ENCODE data around the gene MEN1.
A peak's percentile ranks its signal among the peaks of the same experiment; 100 is the strongest.
"Not testable (repeated sequence)": the region's sequence is repeated elsewhere in the genome, so short reads cannot be mapped to it uniquely, and the experiment has no call there.

The MEN1 gene

DNA sequence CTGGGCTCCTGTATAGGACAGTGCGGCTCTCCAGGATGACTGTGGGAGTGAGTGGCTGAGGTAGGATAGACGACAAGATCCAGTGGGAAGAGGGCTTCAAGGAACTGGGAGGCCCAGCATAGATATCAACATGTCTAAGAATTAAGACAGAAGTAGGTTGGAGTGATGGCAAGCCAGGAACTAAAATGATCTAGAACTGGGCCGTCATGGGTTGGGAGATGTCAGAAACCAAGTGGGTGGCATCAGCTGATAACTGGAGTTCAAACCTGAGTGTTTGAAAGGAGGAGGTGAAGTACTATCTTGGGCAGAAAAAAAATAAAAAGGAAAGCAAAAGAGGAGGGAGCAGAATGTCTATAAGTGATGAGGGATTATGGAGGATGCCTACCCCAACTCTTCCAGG lies 7.1 kb upstream of the MEN1 start:
- in situ Hi-C loops (cut with HindIII; ENCODE audit: low sequenced_read_pairs), result no loop called here
- TF ChIP-seq, protein P1, sequence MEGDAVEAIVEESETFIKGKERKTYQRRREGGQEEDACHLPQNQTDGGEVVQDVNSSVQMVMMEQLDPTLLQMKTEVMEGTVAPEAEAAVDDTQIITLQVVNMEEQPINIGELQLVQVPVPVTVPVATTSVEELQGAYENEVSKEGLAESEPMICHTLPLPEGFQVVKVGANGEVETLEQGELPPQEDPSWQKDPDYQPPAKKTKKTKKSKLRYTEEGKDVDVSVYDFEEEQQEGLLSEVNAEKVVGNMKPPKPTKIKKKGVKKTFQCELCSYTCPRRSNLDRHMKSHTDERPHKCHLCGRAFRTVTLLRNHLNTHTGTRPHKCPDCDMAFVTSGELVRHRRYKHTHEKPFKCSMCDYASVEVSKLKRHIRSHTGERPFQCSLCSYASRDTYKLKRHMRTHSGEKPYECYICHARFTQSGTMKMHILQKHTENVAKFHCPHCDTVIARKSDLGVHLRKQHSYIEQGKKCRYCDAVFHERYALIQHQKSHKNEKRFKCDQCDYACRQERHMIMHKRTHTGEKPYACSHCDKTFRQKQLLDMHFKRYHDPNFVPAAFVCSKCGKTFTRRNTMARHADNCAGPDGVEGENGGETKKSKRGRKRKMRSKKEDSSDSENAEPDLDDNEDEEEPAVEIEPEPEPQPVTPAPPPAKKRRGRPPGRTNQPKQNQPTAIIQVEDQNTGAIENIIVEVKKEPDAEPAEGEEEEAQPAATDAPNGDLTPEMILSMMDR (IDR thresholded peaks at IDR 0.05; ENCODE audit: low read depth, low read length), result no peak
- no peak for DNase-seq (ENCODE audit: low read depth, low spot score)
- H3K4me3 ChIP-seq (ENCODE audit: low read depth, low read length), result no peak overlapping the region

GRCh38 chr11:64815433-64815832 lies 5.1 kb upstream of the MEN1 start:
- in situ Hi-C loops (cut with HindIII; ENCODE audit: low sequenced_read_pairs); H3K4me3 ChIP-seq (ENCODE audit: low read depth, low read length): not testable (repeated sequence)

DNA sequence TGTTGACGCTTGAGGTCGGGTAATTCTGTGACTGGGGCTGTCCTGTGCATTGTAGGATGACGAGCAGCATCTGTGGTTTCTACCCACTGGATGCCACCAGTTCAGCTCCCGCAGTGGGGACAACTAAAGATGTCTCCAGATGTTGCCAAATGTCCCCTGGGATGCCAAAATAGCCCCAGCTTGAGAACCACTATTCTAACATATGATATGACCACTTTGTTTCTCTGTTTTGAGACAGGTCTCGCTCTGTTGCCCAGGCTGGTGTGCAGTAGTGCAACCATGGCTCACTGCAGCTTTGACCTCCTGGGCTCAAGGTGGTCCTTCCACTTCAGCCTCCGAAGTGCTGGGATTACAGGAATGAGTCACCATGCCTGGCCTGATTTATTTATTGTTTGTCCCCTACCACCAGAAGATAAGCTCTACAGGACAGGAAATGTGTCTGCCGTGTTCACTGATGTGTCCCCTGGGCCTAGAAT lies 4.4 kb upstream of the MEN1 start:
- H3K4me3 ChIP-seq (ENCODE audit: low read depth, low read length), result no peak overlapping the region
- TF ChIP-seq, protein P1 (IDR thresholded peaks at IDR 0.05; ENCODE audit: low read depth, low read length), result no peak
- DNase-seq (ENCODE audit: low read depth, low spot score), result no peak
- in situ Hi-C loops (cut with HindIII; ENCODE audit: low sequenced_read_pairs), result no loop called here

More at GRCh38 chr11:64815433-64815832, 5.1 kb upstream of the MEN1 start:
- not testable (repeated sequence) for DNase-seq (ENCODE audit: low read depth, low spot score)

GRCh38 chr11:64813826-64814225 lies 3.5 kb upstream of the MEN1 start:
- TF ChIP-seq, protein P1 (IDR thresholded peaks at IDR 0.05; ENCODE audit: low read depth, low read length), result no peak
- in situ Hi-C loops (cut with HindIII; ENCODE audit: low sequenced_read_pairs), result no loop called here
- DNase-seq (ENCODE audit: low read depth, low spot score), result no peak
- H3K4me3 ChIP-seq (ENCODE audit: low read depth, low read length), result no peak overlapping the region

- no peak for DNase-seq (ENCODE audit: low read depth, low spot score)
- in situ Hi-C loops (cut with HindIII; ENCODE audit: low sequenced_read_pairs), result no loop called here
- TF ChIP-seq, protein P1 (IDR thresholded peaks at IDR 0.05; ENCODE audit: low read depth, low read length), result no peak
- peak overlapping the region; percentile 93 for H3K4me3 ChIP-seq (ENCODE audit: low read depth, low read length)
These were observed 531 bp upstream of the MEN1 start for GRCh38 chr11:64810891-64811272.

- H3K4me3 ChIP-seq (ENCODE audit: low read depth, low read length), result peak overlapping the region; percentile 93
- no peak for DNase-seq (ENCODE audit: low read depth, low spot score)
- in situ Hi-C loops (cut with HindIII; ENCODE audit: low sequenced_read_pairs), result no loop called here
- TF ChIP-seq, protein P1 (IDR thresholded peaks at IDR 0.05; ENCODE audit: low read depth, low read length), result no peak
These were observed 540 bp downstream of the MEN1 start for GRCh38 chr11:64809781-64810241.

GRCh38 chr11:64805481-64805880 lies 4.9 kb downstream of the MEN1 start:
- in situ Hi-C loops (cut with HindIII; ENCODE audit: low sequenced_read_pairs), result no loop called here
- no peak overlapping the region for H3K4me3 ChIP-seq (ENCODE audit: low read depth, low read length)

More at GRCh38 chr11:64805481-64805880, 4.9 kb downstream of the MEN1 start:
- TF ChIP-seq, protein P1 (IDR thresholded peaks at IDR 0.05; ENCODE audit: low read depth, low read length), result no peak
- DNase-seq (ENCODE audit: low read depth, low spot score), result no peak

Measured in astrocyte of the spinal cord (primary cell).